ENCODE measurements around the gene GPR61.

Gene GPR61

GRCh38 chr1:109521002-109521951 lies 18.4 kb upstream of the GPR61 start:
- TF ChIP-seq POLR2A (IDR thresholded peaks at IDR 0.05; ENCODE audit: low read length) (no peak), GATA1 (IDR thresholded peaks at IDR 0.05; ENCODE audit: low read depth, low read length) (no peak)
- no peak for DNase-seq

- no peak for DNase-seq
- TF ChIP-seq POLR2A (IDR thresholded peaks at IDR 0.05; ENCODE audit: low read length) = no peak
- TF ChIP-seq GATA1 (IDR thresholded peaks at IDR 0.05; ENCODE audit: low read depth, low read length) = no peak
These were observed 17.6 kb upstream of the GPR61 start for GRCh38 chr1:109522026-109522425.

GRCh38 chr1:109523706-109524105 lies 16.0 kb upstream of the GPR61 start:
- no peak for TF ChIP-seq GATA1 (IDR thresholded peaks at IDR 0.05; ENCODE audit: low read depth, low read length)
- no peak for TF ChIP-seq POLR2A (IDR thresholded peaks at IDR 0.05; ENCODE audit: low read length)
- no peak for DNase-seq

- no peak for DNase-seq
These were observed 12.4 kb upstream of the GPR61 start for GRCh38 chr1:109527098-109527811.

DNA sequence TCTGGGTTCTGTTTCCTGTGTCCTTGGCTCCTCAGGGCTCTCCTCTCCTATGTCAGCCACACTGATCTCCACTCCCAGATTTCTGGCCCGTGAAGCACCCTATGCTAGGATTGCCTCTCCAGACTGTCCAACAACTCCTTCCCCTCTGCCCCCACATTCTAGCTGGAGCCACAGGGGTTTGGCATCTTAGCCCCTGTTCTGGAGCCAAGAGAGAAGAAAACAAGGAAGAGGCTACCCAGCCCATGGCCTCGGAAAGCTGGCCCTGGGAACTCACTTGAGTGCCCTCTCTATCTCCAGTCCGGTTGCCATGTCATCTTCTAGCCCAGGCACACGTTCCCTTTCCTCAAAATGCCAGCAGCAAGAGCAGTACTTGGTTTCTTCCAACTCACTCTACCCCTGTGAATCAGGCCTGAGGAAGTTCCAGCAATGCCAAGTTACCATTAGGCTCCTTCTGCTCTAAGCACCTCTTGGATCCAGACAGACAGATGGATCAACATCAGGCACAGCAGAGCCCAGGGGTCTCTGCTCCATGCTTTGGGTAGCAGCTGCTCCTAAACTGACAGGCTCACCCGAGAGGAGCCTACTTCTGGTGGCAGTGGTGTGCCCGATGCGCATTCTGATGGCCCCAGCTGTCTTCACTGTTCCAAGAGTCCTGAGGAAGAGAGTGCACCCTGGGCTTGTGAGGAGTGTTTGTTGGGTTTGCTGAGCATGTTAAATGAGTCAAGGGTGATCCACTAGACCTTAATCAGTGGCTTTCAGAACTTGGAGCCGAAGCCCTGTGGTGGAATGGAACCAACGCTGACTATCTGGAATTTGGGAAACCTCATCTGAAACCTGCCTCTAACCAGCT lies 11.6 kb upstream of the GPR61 start:
- DNase-seq = no peak
- no peak for TF ChIP-seq GATA1 (IDR thresholded peaks at IDR 0.05; ENCODE audit: low read depth, low read length)
- TF ChIP-seq POLR2A (IDR thresholded peaks at IDR 0.05; ENCODE audit: low read length) = no peak

More at GRCh38 chr1:109527098-109527811, 12.4 kb upstream of the GPR61 start:
- TF ChIP-seq POLR2A (IDR thresholded peaks at IDR 0.05; ENCODE audit: low read length) (no peak), GATA1 (IDR thresholded peaks at IDR 0.05; ENCODE audit: low read depth, low read length) (no peak)

GRCh38 chr1:109528712-109529111 lies 11.0 kb upstream of the GPR61 start:
- no peak for DNase-seq
- TF ChIP-seq GATA1 (IDR thresholded peaks at IDR 0.05; ENCODE audit: low read depth, low read length) = no peak
- no peak for TF ChIP-seq POLR2A (IDR thresholded peaks at IDR 0.05; ENCODE audit: low read length)

GRCh38 chr1:109529881-109530456 lies 9.7 kb upstream of the GPR61 start:
- TF ChIP-seq POLR2A (IDR thresholded peaks at IDR 0.05; ENCODE audit: low read length) (no peak), GATA1 (IDR thresholded peaks at IDR 0.05; ENCODE audit: low read depth, low read length) (no peak)
- no peak for DNase-seq

GRCh38 chr1:109530457-109531087 lies 9.1 kb upstream of the GPR61 start:
- no peak for DNase-seq

DNA sequence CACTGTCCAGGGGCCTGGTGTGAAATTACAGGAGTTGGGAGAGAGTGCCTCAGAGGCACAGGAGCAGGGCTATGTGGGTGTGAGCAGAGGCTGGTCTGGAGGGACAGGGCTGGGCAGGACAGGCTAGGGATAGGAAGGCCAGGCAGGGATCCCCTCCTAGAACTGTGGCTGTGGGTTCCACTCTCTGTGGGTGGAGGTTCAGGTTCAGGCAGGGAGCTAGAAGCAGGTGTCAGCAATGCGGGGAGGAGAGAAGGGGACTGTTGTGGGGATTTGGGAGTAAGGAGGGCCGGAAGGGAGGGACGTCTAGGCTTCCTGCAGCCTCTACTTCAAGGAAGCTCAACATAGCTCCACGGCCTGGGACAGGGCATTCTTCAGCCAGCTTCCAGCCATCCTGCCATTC lies 8.3 kb upstream of the GPR61 start:
- TF ChIP-seq GATA1 (IDR thresholded peaks at IDR 0.05; ENCODE audit: low read depth, low read length) = no peak
- TF ChIP-seq POLR2A (IDR thresholded peaks at IDR 0.05; ENCODE audit: low read length) = no peak

More at GRCh38 chr1:109530457-109531087, 9.1 kb upstream of the GPR61 start:
- TF ChIP-seq GATA1 (IDR thresholded peaks at IDR 0.05; ENCODE audit: low read depth, low read length) (no peak), POLR2A (IDR thresholded peaks at IDR 0.05; ENCODE audit: low read length) (no peak)

GRCh38 chr1:109531826-109532364 lies 7.8 kb upstream of the GPR61 start:
- DNase-seq = no peak
- TF ChIP-seq POLR2A (IDR thresholded peaks at IDR 0.05; ENCODE audit: low read length) (no peak), GATA1 (IDR thresholded peaks at IDR 0.05; ENCODE audit: low read depth, low read length) (no peak)

More for the DNA sequence above, 8.3 kb upstream of the GPR61 start:
- no peak for DNase-seq

GRCh38 chr1:109532365-109533136 lies 7.1 kb upstream of the GPR61 start:
- peak; percentile 74 to 88 for DNase-seq
- no peak for TF ChIP-seq GATA1 (IDR thresholded peaks at IDR 0.05; ENCODE audit: low read depth, low read length)
- TF ChIP-seq POLR2A (IDR thresholded peaks at IDR 0.05; ENCODE audit: low read length) = no peak

DNA sequence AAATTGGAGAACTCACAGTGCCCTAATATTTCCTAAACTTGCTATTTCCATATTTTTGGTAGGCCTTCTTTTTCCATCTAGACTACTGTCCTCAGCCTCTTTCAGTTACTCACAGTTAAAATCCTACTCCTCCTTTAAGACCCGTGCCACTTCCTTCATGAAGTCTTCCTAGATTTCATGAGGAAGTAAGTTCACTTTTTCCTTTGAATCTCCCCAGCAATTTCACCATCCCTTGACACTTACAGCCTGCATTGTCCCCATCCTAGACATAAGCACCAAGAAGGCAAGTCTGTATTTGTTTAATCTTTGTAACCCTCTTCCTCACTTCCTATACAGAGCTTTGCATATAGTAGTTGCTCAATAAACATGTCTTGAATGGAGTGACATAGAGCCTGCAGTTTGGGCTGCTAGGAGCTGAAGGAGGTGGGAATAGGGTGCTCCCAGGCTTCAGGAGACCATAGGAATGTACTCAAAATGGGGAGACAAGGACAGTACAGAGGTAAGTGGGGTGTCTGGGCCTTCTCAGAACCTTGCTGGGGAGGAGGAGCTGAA lies 5.3 kb upstream of the GPR61 start:
- TF ChIP-seq GATA1 (IDR thresholded peaks at IDR 0.05; ENCODE audit: low read depth, low read length) (no peak), POLR2A (IDR thresholded peaks at IDR 0.05; ENCODE audit: low read length) (no peak)
- DNase-seq = no peak
